CD4-positive, alpha-beta T cell treated with Interleukin-12 subunit alpha and Interleukin-12 subunit beta, for 1 hour (primary cell): Measurements from ENCODE around the gene PTCH2.
"Not testable (repeated sequence)": the region's sequence is repeated elsewhere in the genome, so short reads cannot be mapped to it uniquely, and the experiment has no call there.

Experiments used
- DNase-seq: peaks from one replicate; pipeline ENCODE4 v3.0.0-alpha.2; 2020

The PTCH2 gene

DNA sequence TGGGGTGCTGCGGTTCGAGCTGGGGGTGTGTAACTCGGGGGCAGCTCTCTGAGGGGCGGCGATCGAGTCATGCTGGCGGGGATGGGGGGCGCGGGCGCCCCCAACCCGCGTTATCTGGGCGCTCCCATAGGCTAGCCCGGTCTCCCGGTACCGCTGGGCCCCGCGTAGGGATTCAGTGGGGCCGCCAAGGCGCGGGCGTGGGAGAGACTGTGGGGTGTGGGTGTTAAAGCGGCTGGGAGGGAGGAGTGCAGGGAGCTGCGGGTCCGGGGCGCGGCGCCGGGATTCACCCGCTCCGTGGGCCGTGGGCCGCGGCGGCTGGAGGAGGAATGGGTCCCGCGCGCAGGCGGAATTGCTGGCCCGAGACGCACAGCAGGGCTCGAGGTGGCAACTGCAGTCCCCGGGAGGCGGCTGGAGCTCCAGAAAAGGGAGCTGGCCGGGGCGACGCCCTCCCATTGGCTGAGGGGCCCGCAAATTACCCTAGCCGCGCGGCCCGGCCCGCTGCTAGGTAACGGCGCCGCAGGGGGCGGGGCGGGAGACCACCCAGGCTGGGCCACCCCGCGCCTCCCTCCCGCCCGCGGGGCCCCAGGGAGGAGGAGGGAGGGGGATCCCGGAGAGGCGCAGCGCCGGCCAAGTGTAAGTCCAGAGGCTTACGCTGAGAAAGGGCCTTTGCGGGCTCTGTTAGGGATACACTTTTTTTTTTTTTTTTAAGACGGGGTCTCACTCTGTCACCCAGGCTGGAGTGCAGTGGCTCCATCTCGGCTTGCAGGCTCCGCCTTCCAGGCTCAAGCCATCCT is at the start of gene PTCH2:
Gene PTCH2 (minus strand): TSS at position 392 of the 794 bp plus-strand sequence. CDS start 321 bp downstream, at position 71.
- DNase-seq: peak; percentile 19

DNA sequence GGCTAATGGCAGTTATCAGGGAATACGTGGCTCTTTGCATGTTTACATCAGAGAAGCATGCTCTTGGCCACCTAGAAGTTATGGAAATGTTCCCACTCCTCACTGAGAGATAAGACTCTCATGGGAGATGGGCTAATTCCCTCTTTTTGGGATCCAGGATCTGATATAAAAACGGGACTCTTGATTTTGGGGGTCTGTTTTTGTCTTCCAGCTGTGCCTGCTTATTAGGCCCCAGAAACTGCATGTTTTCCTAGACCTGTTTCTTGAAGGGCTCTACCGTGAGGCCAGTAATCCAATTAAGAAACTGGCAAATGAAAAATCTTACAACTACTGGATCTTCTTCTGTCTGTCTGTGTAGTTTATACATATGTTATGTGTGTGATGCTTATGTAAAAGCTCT is 47.0 kb upstream of the PTCH2 start:
- DNase-seq: no peak

- DNase-seq: no peak
These were observed 42.4 kb upstream of the PTCH2 start for GRCh38 chr1:44885406-44885805.

DNA sequence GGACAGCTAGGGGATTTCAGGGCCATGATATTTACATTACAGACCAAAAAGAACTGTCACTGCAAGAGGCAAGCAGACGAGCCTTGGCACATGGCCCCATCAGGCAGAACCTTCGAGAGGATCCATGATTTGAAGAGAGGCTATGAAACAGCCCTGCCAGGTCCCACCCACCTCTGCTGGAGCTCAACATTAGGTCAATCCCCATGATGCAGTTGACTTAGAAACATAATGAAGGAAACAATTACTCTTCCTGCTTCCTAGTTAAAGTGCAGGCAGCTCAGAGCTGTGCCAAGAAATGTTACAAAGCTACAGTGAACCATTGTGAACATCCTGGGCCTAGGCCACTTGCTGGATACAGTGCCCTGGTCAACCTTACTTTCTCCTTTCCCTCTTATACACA is 41.7 kb upstream of the PTCH2 start:
- no peak for DNase-seq

GRCh38 chr1:44881011-44881632 is 38.1 kb upstream of the PTCH2 start:
- no peak for DNase-seq

DNA sequence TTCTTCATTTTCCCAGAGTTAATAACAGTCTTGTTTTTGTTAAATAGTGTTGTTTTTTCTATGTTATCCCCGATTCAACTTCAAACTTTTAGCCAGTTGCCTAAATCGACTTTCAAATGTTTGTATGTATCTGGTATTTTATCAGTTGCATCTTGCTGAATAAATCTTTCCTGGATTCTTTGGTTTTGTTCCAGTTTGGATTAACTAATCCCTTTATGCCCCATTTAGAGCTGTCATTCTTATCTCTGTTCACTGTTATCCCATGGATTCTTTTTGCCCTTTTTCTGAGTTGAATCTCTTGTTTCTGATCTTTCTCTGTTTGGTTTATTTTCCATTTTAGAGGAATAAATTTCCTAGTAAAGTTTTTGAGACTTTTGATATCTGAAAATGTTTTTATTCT is 31.1 kb upstream of the PTCH2 start:
- DNase-seq: no peak

DNA sequence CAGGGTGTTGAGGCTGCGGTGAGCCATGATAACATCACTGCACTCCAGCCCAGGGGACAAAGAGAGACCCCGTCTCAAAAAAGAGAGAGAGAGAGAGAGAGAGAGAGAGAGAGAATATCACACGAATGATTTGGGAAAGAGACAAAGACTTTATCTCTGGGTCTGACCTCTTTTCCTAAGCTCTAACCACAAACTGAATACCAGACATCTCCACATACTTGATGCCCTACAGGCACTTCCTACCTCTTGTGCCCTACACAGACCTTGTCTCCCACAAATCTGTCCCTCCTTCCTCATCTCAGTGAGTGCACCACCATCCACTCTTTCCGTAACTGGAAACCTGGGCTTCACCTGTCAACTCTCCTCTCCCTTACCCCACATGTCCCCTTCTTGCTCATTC is 27.0 kb upstream of the PTCH2 start:
- no peak for DNase-seq

DNA sequence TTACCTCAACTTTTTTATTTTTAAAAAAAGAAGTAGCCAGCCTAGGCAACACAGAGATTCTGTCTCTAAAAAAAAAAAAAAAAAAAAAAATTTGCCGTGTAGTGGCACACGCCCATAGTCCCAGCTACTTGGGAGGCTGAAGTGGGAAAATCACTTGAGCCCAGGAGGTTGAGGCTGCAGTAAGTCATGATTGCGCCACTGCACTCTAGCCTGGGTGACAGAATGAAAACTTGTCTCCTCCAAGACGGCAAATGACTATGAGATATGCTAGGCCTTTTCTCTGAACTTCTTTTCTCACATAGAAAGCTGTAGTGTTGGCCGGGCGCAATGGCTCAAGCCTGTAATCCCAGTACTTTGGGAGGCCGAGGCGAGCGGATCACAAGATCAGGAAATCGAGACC is 24.7 kb upstream of the PTCH2 start:
- DNase-seq: no peak

GRCh38 chr1:44862829-44863401 is 19.9 kb upstream of the PTCH2 start:
- no peak for DNase-seq

- no peak for DNase-seq
These were observed 17.9 kb upstream of the PTCH2 start for GRCh38 chr1:44860891-44861425.

- no peak for DNase-seq
These were observed 17.3 kb upstream of the PTCH2 start for GRCh38 chr1:44860331-44860730.

DNA sequence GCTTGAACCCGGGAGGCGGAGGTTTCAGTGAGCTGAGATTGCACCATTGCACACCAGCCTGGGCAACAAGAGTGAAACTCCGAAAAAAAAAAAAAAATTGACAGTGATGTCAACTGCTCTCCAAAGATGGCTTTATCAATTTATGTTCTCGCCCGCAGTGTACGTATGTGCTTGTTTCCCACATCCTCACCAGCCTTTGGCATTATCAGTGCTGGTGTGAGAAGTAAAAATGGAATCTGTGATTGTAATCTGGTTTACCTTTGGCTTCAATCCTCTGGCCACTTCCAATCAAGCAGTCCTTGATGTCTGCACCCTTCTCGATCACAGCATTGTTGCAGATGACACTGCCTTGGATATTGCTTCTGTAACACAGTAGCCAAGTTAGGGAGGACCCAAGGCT is 14.4 kb upstream of the PTCH2 start:
- no peak for DNase-seq

GRCh38 chr1:44855742-44856141 is 12.7 kb upstream of the PTCH2 start:
- no peak for DNase-seq

DNA sequence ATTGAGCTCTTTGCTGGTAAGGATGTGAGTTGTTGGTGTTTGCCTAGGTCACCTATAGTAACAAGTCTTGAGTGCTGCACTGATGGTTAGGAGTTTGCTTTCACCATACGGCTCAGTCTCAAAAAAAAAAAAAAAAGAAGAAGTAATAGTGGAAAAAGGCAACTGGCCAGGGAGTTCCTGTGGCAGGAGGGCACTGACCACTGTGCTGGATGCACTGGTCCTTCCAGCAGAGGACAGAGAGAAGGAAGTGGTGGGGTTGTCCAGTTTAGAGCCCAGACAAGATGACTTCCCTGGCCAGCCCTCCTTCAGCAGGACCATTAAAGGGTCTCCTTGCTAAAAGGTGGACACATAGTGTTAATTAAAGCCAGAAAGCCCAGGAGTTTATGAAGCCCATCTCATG is 11.9 kb upstream of the PTCH2 start:
- DNase-seq: no peak

DNA sequence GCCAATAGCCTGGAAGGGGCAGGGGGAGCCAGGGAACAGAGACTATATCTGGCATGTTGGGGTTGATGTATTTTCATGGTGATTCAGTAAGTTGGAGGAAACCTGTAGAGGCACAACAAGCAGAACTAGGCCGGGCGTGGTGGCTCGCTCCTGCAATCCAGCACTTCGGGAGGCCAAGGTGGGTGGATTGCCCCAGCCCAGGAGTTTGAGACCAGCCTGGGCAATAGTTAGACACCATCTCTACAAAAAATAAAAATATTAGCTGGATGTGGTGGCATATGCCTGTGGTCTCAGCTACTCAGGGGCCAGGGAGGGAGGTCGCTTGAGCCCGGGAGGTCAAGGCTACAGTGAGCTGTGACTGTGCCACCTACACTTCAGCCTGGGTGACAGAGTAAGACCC is 10.1 kb upstream of the PTCH2 start:
- no peak for DNase-seq

GRCh38 chr1:44851308-44851707 is 8.3 kb upstream of the PTCH2 start:
- DNase-seq: no peak

- DNase-seq: no peak
These were observed 6.6 kb upstream of the PTCH2 start for GRCh38 chr1:44849575-44850132.

DNA sequence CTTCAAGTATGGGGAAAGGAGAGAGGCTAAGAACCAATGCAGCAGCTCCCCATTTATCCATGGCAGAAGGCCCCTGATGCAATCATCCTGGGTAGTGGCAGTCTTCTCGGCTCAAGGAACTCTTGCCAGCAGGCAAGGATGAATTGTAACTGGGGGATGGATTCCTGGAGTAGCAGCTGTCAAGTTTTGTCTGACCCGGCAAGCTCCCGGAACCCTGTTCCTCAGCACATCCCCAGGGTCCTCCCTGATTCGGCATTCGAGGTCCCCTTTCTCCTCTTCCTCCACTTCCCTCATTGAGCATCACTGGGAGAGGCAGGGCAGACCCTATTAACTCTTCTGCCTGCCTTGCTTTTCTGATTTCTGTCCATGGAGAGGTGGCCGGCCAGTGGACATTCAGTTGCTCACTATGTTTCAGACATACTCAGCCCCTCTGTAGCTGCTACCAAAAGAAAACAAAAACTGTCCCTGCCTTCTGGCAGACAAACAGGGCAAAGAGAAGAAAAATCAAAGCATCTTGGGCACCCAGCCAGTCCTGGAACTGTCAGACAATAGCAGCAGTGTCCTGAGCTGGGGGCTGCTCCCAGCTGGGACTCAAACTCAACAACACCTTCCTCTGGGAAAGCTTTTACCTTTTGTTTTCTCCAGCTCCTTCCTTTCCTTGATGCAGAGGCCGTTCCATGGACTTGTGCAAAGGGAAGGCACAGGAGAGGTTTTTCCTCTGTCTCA is 5.6 kb upstream of the PTCH2 start:
- DNase-seq: no peak

DNA sequence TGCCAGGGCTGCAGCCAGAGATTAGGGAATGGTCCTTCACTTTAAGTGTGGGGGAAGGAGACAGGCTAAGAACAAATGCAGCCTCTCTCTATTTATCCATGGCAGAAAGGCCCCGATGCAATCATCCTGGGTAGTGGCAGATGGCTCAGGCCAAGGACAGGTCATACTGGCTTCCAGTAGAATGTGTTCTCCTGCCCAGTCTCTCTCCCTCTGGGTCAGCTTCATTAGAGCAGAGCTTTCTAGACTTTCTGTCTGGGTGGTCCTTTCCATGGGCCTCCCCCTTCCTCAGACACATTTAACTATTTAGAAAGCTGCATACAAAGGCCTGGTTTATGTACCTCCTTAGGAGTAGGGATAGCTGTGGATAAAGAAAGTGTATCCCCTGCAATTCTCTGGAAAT is 4.8 kb upstream of the PTCH2 start:
- no peak for DNase-seq

DNA sequence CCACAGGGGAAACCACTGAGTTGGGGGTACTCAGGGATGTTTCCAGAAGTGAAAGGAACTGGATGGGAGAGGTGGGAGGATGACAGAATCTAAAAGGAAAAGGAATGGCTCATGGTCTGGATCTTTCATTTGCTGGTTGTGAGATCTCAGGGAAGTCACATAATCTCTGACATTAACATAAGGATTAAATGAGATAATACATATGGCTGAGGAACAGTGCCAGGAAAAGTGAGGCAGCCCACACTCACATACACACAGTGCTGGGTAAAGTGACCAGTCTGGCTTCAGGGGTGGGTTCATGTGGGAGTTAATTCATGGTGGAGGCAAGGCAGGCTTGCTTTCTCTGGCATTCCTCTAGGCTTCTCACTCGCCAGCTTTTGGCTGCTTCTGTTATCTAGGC is 3.9 kb upstream of the PTCH2 start:
- no peak for DNase-seq

DNA sequence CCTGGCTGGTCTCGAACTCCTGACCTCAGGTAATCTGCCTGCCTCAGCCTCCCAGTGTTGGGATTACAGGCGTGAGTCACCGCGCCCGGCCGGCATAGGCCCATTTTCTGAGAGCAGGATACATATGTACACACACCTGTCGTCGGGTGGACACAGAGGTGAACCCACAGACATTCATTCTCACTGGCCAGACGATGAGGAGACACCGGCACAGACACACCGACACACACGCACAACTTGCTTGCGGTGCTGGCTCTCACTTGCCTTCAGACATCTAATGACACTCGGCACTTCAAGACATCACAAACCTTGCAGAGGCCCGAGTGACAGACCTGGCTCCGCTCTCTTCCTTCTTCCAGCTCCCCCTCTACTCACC is 579 bp downstream of the PTCH2 start:
- DNase-seq: no peak

DNA sequence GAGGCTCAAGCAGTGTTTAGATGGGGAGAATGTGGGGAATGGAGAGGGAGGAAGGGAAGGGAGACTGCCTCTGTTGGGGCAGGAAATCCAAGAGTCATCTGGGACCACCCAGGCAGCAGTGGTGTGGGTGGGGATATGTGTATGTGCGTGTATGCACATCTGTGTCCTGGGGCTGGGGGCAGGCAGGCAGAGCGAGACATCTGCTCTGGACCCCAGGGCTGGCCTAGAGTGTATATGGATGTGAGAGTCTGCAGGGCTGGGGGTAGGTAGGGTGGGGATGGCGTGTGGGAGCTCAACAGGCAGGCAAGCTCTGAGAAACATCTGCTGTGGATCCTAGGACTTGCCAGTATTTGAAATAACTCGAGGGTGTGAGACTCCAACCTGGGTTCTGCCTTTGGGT is 3.5 kb downstream of the PTCH2 start:
- DNase-seq: no peak

DNA sequence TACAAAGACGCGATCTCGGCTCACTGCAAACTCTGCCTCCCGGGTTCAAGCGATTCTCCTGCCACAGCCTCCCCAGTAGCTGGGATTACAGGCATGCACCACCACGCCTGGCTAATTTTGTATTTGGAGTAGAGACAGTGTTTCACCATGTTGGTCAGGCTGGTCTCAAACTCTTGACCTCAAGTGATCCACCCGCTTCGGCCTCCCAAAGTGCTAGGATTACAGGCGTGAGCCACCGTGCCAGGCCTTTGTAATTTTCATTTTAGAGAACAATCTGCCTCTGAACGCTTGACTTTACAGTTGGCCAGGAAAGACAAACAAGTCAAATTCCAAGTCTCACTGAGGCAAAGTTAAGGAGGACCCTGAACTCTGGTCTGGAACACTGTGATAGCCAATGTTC is 4.8 kb downstream of the PTCH2 start:
- not testable (repeated sequence) for DNase-seq
